ENCODE results near the gene TNIP1.
A peak's percentile ranks its signal among the peaks of the same experiment; 100 is the strongest.

The TNIP1 gene

GRCh38 chr5:151095341-151096000 lies 14.6 kb upstream of the TNIP1 start:
- no peaks in the 10 kb centered on the region for H3K27me3 ChIP-seq (replicated peaks; ENCODE audit: control insufficient read depth, insufficient read depth, low read length, poor library complexity, severe bottlenecking)
- H3K4me1 ChIP-seq (ENCODE audit: control insufficient read depth, insufficient read depth, low read length, poor library complexity, severe bottlenecking): peaks cover 32% of the 10 kb centered on the region
- H3K4me3 ChIP-seq (ENCODE audit: insufficient read depth, low read depth, low read length, poor library complexity, severe bottlenecking): no peak overlapping the region
- peaks cover 7% of the 10 kb centered on the region for H3K36me3 ChIP-seq (ENCODE audit: control insufficient read depth, insufficient read depth, low read length)
- DNase-seq: no peak
- no peaks in the 10 kb centered on the region for H3K9me3 ChIP-seq (ENCODE audit: control insufficient read depth, low read length)
- H3K27ac ChIP-seq (ENCODE audit: insufficient read depth, low read length, poor library complexity, severe bottlenecking): peak overlapping the region; percentile 64

GRCh38 chr5:151094852-151095245 lies 14.0 kb upstream of the TNIP1 start:
- Histone ChIP-seq H3K9me3 (ENCODE audit: control insufficient read depth, low read length) (no peaks in the 10 kb centered on the region), H3K4me1 (ENCODE audit: control insufficient read depth, insufficient read depth, low read length, poor library complexity, severe bottlenecking) (peaks cover 32% of the 10 kb centered on the region), H3K4me3 (ENCODE audit: insufficient read depth, low read depth, low read length, poor library complexity, severe bottlenecking) (no peak overlapping the region), H3K36me3 (ENCODE audit: control insufficient read depth, insufficient read depth, low read length) (peaks cover 3% of the 10 kb centered on the region), H3K27me3 (replicated peaks; ENCODE audit: control insufficient read depth, insufficient read depth, low read length, poor library complexity, severe bottlenecking) (no peaks in the 10 kb centered on the region), H3K27ac (ENCODE audit: insufficient read depth, low read length, poor library complexity, severe bottlenecking) (peak overlapping the region; percentile 64)
- DNase-seq: no peak

- no peaks in the 10 kb centered on the region for H3K9me3 ChIP-seq (ENCODE audit: control insufficient read depth, low read length)
- no peak overlapping the region for H3K4me3 ChIP-seq (ENCODE audit: insufficient read depth, low read depth, low read length, poor library complexity, severe bottlenecking)
- peak; percentile 53 to 66 (median 63) for DNase-seq
- no peaks in the 10 kb centered on the region for H3K27me3 ChIP-seq (replicated peaks; ENCODE audit: control insufficient read depth, insufficient read depth, low read length, poor library complexity, severe bottlenecking)
- H3K36me3 ChIP-seq (ENCODE audit: control insufficient read depth, insufficient read depth, low read length): peaks cover 3% of the 10 kb centered on the region
- peaks cover 31% of the 10 kb centered on the region for H3K4me1 ChIP-seq (ENCODE audit: control insufficient read depth, insufficient read depth, low read length, poor library complexity, severe bottlenecking)
- H3K27ac ChIP-seq (ENCODE audit: insufficient read depth, low read length, poor library complexity, severe bottlenecking): peak overlapping the region; percentile 64
Measured at GRCh38 chr5:151094030-151094851, 13.4 kb upstream of the TNIP1 start.

- H3K4me3 ChIP-seq (ENCODE audit: insufficient read depth, low read depth, low read length, poor library complexity, severe bottlenecking): no peak overlapping the region
- H3K36me3 ChIP-seq (ENCODE audit: control insufficient read depth, insufficient read depth, low read length): peaks cover 3% of the 10 kb centered on the region
- peaks cover 29% of the 10 kb centered on the region for H3K4me1 ChIP-seq (ENCODE audit: control insufficient read depth, insufficient read depth, low read length, poor library complexity, severe bottlenecking)
- peak overlapping the region; percentile 64 for H3K27ac ChIP-seq (ENCODE audit: insufficient read depth, low read length, poor library complexity, severe bottlenecking)
- H3K9me3 ChIP-seq (ENCODE audit: control insufficient read depth, low read length): no peaks in the 10 kb centered on the region
- no peaks in the 10 kb centered on the region for H3K27me3 ChIP-seq (replicated peaks; ENCODE audit: control insufficient read depth, insufficient read depth, low read length, poor library complexity, severe bottlenecking)
- no peak for DNase-seq
Measured at GRCh38 chr5:151093476-151093889, 12.6 kb upstream of the TNIP1 start.

- DNase-seq: no peak
- Histone ChIP-seq H3K27me3 (replicated peaks; ENCODE audit: control insufficient read depth, insufficient read depth, low read length, poor library complexity, severe bottlenecking) (no peaks in the 10 kb centered on the region), H3K27ac (ENCODE audit: insufficient read depth, low read length, poor library complexity, severe bottlenecking) (no peak overlapping the region), H3K4me3 (ENCODE audit: insufficient read depth, low read depth, low read length, poor library complexity, severe bottlenecking) (no peak overlapping the region), H3K4me1 (ENCODE audit: control insufficient read depth, insufficient read depth, low read length, poor library complexity, severe bottlenecking) (peaks cover 29% of the 10 kb centered on the region), H3K36me3 (ENCODE audit: control insufficient read depth, insufficient read depth, low read length) (no peaks in the 10 kb centered on the region), H3K9me3 (ENCODE audit: control insufficient read depth, low read length) (no peaks in the 10 kb centered on the region)
Measured at GRCh38 chr5:151092762-151093161, 11.9 kb upstream of the TNIP1 start.

- Histone ChIP-seq H3K27ac (ENCODE audit: insufficient read depth, low read length, poor library complexity, severe bottlenecking) (no peak overlapping the region), H3K27me3 (replicated peaks; ENCODE audit: control insufficient read depth, insufficient read depth, low read length, poor library complexity, severe bottlenecking) (no peaks in the 10 kb centered on the region), H3K36me3 (ENCODE audit: control insufficient read depth, insufficient read depth, low read length) (no peaks in the 10 kb centered on the region), H3K9me3 (ENCODE audit: control insufficient read depth, low read length) (no peaks in the 10 kb centered on the region), H3K4me3 (ENCODE audit: insufficient read depth, low read depth, low read length, poor library complexity, severe bottlenecking) (no peak overlapping the region), H3K4me1 (ENCODE audit: control insufficient read depth, insufficient read depth, low read length, poor library complexity, severe bottlenecking) (peaks cover 46% of the 10 kb centered on the region)
- DNase-seq: no peak
Measured at GRCh38 chr5:151089726-151090125, 8.9 kb upstream of the TNIP1 start.

- Histone ChIP-seq H3K27me3 (replicated peaks; ENCODE audit: control insufficient read depth, insufficient read depth, low read length, poor library complexity, severe bottlenecking) (no peaks in the 10 kb centered on the region), H3K9me3 (ENCODE audit: control insufficient read depth, low read length) (no peaks in the 10 kb centered on the region), H3K4me1 (ENCODE audit: control insufficient read depth, insufficient read depth, low read length, poor library complexity, severe bottlenecking) (peaks cover 39% of the 10 kb centered on the region), H3K27ac (ENCODE audit: insufficient read depth, low read length, poor library complexity, severe bottlenecking) (no peak overlapping the region), H3K36me3 (ENCODE audit: control insufficient read depth, insufficient read depth, low read length) (no peaks in the 10 kb centered on the region), H3K4me3 (ENCODE audit: insufficient read depth, low read depth, low read length, poor library complexity, severe bottlenecking) (no peak overlapping the region)
- no peak for DNase-seq
Measured at GRCh38 chr5:151088986-151089385, 8.2 kb upstream of the TNIP1 start.

- H3K27ac ChIP-seq (ENCODE audit: insufficient read depth, low read length, poor library complexity, severe bottlenecking): peak overlapping the region; percentile 89
- no peak overlapping the region for H3K4me3 ChIP-seq (ENCODE audit: insufficient read depth, low read depth, low read length, poor library complexity, severe bottlenecking)
- H3K9me3 ChIP-seq (ENCODE audit: control insufficient read depth, low read length): no peaks in the 10 kb centered on the region
- H3K4me1 ChIP-seq (ENCODE audit: control insufficient read depth, insufficient read depth, low read length, poor library complexity, severe bottlenecking): peaks cover 39% of the 10 kb centered on the region
- H3K27me3 ChIP-seq (replicated peaks; ENCODE audit: control insufficient read depth, insufficient read depth, low read length, poor library complexity, severe bottlenecking): no peaks in the 10 kb centered on the region
- no peak for DNase-seq
- H3K36me3 ChIP-seq (ENCODE audit: control insufficient read depth, insufficient read depth, low read length): no peaks in the 10 kb centered on the region
Measured at GRCh38 chr5:151087486-151087885, 6.7 kb upstream of the TNIP1 start.

GRCh38 chr5:151086905-151087360 lies 6.1 kb upstream of the TNIP1 start:
- Histone ChIP-seq H3K4me1 (ENCODE audit: control insufficient read depth, insufficient read depth, low read length, poor library complexity, severe bottlenecking) (peaks cover 45% of the 10 kb centered on the region), H3K27ac (ENCODE audit: insufficient read depth, low read length, poor library complexity, severe bottlenecking) (peak overlapping the region; percentile 89), H3K4me3 (ENCODE audit: insufficient read depth, low read depth, low read length, poor library complexity, severe bottlenecking) (peak overlapping the region; percentile 42), H3K36me3 (ENCODE audit: control insufficient read depth, insufficient read depth, low read length) (no peaks in the 10 kb centered on the region), H3K27me3 (replicated peaks; ENCODE audit: control insufficient read depth, insufficient read depth, low read length, poor library complexity, severe bottlenecking) (no peaks in the 10 kb centered on the region), H3K9me3 (ENCODE audit: control insufficient read depth, low read length) (no peaks in the 10 kb centered on the region)
- DNase-seq: peak; percentile 64 to 72 (median 67)

Data from effector memory CD4-positive, alpha-beta T cell (primary cell).